CMK (cell line): ENCODE measurements around the gene PALM.

Experiments
- DNase-seq: peaks from one replicate; pipeline ENCODE4 v3.0.0-alpha.2; 2010; ENCODE audit warnings: low read depth

The PALM gene

GRCh38 chr19:752652-753517 lies 44.1 kb downstream of the PALM start:
- no peak for DNase-seq

DNA sequence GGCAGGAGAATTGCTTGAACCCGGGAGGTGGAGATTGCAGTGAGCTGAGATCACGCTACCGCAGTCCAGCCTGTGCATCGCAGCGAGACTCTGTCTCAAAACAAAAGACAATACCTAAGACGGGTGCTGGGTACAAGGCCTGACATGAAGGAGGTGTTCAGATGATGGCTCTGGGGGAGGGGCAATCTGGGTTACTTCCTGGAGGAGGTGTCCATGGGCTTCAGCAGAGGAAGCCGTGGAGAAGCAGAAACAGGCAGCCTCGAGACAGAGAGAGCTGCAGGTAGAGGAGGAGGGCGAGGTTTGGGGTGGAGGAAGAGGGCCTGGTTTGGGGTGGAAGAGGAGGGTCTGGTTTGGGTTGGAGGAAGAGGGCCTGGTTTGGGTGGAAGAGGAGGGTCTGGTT lies 45.8 kb downstream of the PALM start:
- DNase-seq, result no peak

DNA sequence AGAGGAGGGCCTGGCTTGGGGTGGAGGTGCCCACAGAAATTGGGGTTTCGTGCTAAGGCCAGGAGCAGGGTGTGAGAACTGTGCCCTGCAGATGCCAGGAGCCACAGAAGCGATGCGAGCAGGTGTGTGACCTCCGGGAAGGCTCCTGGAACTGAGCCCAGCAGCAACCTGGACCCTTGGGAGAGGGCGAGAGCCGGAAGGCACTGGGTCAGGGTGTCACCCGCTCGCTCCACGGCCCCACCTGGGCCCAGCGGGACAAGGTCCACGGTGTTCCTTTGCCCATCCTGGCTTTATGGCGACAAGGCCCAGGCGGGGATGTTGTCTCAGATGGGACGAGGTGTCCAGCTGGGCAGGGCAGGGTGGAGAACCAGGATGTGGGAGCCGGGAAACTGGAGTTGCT lies 46.3 kb downstream of the PALM start:
- DNase-seq, result no peak

DNA sequence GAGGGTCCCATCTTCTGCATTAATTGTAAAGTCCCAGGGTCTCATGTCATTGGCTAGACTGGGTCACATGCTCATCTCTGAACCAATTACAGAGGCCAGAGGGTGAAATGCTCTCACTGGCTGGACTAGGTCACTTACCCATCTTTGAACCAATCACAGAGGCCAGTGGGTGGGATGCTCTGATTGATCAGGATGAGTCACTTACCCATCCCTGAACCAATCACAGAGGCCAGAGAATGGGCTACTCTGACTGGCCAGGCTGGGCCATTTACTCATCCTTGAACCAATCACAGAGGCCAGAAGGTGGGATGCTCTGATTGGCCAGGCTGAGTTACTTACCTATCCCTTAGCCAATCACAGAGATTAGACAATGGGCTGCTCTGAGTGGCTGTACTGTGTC lies 47.5 kb downstream of the PALM start:
- DNase-seq, result no peak

GRCh38 chr19:756821-757688 lies 48.3 kb downstream of the PALM start:
- no peak for DNase-seq

DNA sequence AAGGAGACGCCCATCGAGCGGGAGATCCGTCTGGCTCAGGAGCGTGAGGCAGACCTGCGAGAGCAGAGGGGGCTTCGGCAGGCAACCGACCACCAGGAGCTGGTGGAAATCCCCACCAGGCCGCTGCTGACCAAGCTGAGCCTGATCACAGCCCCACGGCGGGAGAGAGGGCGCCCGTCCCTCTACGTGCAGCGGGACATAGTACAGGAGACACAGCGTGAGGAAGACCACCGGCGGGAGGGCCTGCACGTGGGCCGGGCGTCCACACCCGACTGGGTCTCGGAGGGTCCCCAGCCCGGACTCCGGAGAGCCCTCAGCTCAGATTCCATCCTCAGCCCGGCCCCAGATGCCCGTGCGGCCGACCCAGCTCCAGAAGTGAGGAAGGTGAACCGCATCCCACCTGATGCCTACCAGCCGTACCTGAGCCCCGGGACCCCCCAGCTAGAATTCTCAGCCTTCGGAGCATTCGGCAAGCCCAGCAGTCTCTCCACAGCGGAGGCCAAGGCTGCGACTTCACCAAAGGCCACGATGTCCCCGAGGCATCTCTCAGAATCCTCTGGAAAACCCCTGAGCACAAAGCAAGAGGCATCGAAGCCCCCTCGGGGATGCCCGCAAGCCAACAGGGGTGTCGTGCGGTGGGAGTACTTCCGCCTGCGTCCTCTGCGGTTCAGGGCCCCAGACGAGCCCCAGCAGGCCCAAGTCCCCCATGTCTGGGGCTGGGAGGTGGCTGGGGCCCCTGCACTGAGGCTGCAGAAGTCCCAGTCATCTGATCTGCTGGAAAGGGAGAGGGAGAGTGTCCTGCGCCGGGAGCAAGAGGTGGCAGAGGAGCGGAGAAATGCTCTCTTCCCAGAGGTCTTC lies 49.3 kb downstream of the PALM start:
- no peak for DNase-seq

GRCh38 chr19:763181-763580 lies 54.4 kb downstream of the PALM start:
- no peak for DNase-seq

DNA sequence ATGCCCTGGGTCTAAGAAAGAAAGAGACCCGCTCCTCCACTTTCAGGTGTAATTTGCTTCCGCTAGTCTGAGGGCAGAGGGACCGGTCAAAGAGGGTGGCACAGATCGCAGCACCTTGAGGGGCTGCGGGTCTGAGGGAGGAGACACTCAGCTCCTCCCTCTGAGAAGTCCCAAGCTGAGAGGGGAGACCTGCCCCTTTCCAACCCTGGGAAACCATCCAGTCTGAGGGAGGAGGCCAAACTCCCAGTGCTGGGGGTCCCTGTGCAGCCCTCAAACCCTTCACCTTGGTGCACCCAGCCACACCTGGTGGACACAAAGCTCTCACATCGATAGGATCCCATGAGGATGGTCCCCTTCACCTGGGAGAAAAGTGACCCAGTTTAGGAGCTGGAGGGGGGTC lies 55.1 kb downstream of the PALM start:
- no peak for DNase-seq

DNA sequence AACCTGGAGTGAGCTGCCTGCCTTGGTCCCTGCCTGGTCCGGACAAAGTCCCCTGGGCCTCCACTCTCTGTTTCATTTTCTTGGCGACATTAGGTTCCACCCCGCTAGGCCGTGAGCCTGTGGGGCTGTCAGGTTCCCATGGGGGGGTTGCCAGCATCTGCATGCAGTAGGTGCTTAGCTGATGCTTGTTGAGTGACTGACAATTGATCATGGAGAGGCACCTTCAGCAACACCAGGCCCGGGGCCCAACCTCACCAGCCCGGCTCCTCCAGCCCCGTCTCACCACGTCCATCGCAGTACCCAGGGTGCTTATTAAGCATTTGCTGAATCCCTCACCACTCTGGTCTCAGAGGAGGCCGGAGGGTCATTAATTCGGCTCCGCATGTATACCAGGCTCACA lies 55.6 kb downstream of the PALM start:
- DNase-seq, result no peak

- DNase-seq, result no peak
Measured at GRCh38 chr19:765179-765738, 56.5 kb downstream of the PALM start.

DNA sequence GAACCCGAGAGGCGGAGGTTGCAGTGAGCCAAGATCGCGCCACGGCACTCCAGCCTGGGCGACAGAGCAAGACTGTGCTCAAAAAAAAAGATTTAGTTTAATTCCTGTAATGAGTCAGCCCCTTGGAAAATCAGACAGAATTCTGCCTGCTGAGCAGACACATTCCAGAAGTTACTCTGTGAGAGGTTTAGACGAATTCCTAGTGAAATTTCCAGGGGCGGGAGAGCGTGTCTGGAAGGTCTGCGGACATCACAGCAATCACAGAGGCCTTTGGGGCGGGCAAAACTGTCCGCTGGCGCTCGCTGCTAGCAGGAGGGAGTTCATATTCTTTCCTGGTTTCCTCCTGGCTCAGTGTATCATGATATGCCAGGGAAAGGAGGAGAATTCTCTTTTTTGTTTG lies 59.7 kb downstream of the PALM start:
- DNase-seq, result no peak

GRCh38 chr19:769616-770015 lies 60.9 kb downstream of the PALM start:
- no peak for DNase-seq

GRCh38 chr19:771332-771785 lies 62.6 kb downstream of the PALM start:
- no peak for DNase-seq

DNA sequence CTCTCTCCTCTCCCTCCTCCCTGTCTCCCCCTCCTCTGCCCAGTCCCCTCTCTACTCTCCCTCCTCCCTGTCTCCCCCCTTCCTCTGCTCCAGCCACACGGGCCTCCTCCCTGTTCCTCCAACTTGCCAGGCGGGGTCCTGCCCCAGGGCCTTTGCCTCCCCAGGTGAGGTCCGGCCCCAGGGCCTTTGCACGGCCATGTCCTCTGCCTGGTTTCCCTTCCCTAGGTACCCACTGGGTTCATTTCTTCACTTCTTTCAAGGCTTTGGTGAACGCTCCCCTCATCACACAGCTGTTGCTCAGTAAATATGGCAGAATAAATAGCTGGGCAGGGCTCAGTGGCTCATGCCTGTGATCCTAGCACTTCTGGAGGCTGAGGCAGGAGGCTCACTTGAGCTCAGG lies 63.3 kb downstream of the PALM start:
- no peak for DNase-seq

- no peak for DNase-seq
Measured at GRCh38 chr19:772730-773436, 64.1 kb downstream of the PALM start.

DNA sequence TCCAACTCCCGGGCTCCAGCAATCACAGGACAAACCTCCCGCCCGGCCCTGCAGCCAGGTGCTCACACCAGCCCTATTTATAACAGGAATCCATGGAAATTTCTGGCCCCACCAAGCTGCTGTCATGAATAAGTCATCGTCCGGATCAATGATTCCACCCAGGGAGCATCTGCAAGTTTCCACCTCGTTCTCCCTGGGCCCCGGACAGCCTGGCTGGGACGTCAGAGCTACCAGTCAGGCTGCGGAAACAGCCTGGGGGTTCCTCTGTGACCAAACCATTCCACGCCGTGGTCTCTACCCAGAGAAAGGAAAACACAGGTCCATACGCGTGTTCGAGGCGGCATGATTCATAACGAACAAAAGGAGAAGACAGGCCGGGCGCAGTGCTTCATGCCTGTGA lies 67.8 kb downstream of the PALM start:
- DNase-seq, result no peak

DNA sequence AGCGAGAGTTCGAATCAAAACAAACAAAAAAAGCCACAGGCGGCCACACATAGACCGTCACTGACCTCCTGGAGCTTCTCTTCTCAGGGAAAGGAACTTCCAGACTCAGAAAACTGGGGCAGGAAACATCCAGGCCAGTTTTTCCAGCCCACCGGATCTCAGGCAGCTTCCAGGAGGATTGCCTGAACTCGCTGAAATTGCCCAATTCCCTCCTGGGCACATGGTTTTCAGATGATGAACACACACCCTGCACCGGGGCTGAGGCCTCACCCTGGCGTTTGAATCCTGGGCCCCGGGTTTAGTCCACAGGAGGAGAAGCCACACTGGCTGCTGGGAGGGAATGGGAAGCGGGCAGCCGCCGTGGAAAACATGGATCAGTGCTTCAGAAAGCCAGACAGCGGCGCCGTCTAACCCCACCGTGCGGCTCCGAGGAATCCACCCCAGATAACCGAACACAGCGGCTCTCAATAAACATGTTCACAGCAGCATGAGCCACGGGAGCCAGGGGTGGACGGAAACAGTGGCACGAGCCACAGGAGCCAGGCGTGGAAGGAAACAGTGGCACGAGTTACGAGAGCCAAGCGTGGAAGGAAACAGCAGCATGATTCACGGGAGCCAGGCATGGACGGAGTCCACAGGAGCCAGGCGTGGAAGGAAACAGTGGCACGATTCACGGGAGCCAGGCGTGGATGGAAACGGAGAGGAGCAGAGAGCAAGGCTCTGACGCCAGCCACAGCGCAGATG lies 70.3 kb downstream of the PALM start:
- DNase-seq, result no peak

DNA sequence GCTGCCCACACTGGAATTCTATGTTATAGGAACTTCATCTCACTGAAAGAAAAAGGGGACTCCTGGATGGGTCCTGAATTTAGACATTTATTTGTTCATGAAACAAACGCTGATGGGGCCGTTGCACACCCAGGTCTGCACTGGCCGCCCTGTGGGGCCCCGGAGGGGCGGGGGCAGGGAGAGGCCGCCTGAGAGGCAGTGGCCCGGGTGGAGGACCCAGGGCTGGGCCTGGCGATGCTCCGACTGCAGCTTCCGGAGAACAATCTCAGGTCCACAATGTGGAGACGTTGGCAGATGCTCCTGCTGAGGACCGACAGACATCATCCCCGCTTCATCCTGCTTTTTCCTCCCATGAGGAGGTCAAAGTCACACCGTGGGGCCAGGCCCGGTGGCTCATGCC lies 72.2 kb downstream of the PALM start:
- DNase-seq, result no peak

DNA sequence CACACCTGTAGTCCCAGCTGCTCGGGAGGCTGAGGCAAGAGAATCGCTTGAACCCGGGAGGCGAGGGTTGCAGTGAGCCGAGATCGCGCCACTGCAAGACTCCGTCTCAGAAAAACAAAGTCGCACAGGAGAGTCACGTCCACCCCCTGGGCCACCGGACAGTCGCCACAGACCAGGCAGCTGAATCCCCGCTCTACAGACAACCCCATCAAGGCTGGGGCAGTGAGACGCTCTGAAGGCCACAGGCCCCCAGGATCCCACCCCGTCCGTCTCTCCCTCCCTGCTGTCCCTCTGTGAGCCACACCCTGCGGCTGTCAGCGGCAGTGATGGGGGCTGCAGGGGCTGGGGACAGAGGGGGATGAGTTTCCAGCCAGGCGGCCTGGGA lies 73.1 kb downstream of the PALM start:
- DNase-seq, result no peak

GRCh38 chr19:782185-782877 lies 73.6 kb downstream of the PALM start:
- no peak for DNase-seq
